Medulla oblongata (tissue), 1 donor: ENCODE measurements around the gene RFX1.
"Not testable (repeated sequence)": the region's sequence is repeated elsewhere in the genome, so short reads cannot be mapped to it uniquely, and the experiment has no call there.

ENCODE experiments used
- DNase-seq: peaks from one replicate; pipeline ENCODE4 v3.0.0-alpha.2; 2015; ENCODE audit errors: extremely low spot score

Gene RFX1

GRCh38 chr19:14006085-14006765, at the start of gene RFX1:
RFX1 (minus strand) TSS chr19:14006320; CDS start chr19:13993843, 12,477 bp downstream.
- DNase-seq = peak; percentile 100

GRCh38 chr19:14055396-14055795, 49.3 kb upstream of the RFX1 start:
- DNase-seq = no peak

GRCh38 chr19:14054721-14055120, 48.6 kb upstream of the RFX1 start:
- no peak for DNase-seq

GRCh38 chr19:14054099-14054498, 48.0 kb upstream of the RFX1 start:
- no peak for DNase-seq

GRCh38 chr19:14053500-14053899, 47.4 kb upstream of the RFX1 start:
- DNase-seq = no peak

- no peak for DNase-seq
Measured at GRCh38 chr19:14053032-14053431, 46.9 kb upstream of the RFX1 start.

GRCh38 chr19:14052470-14052869, 46.4 kb upstream of the RFX1 start:
- no peak for DNase-seq

GRCh38 chr19:14051980-14052379, 45.9 kb upstream of the RFX1 start:
- DNase-seq = no peak

- not testable (repeated sequence) for DNase-seq
Measured at GRCh38 chr19:14050961-14051360, 44.8 kb upstream of the RFX1 start.

GRCh38 chr19:14050512-14050911, 44.4 kb upstream of the RFX1 start:
- no peak for DNase-seq

- DNase-seq = no peak
Measured at GRCh38 chr19:14048443-14049153, 42.5 kb upstream of the RFX1 start.

GRCh38 chr19:14047866-14048265, 41.7 kb upstream of the RFX1 start:
- not testable (repeated sequence) for DNase-seq

- peak; percentile 70 for DNase-seq
Measured at GRCh38 chr19:14042659-14043608, 36.8 kb upstream of the RFX1 start.

- DNase-seq = no peak
Measured at GRCh38 chr19:14039181-14039580, 33.1 kb upstream of the RFX1 start.

GRCh38 chr19:14035706-14036105, 29.6 kb upstream of the RFX1 start:
- no peak for DNase-seq

GRCh38 chr19:14035159-14035558, 29.0 kb upstream of the RFX1 start:
- DNase-seq = not testable (repeated sequence)

GRCh38 chr19:14033946-14034345, 27.8 kb upstream of the RFX1 start:
- no peak for DNase-seq

- DNase-seq = peak; percentile 37
Measured at GRCh38 chr19:14031719-14032480, 25.8 kb upstream of the RFX1 start, which contains the start of gene IL27RA. IL27RA (plus strand) TSS chr19:14031762; CDS start chr19:14031873, 111 bp downstream.

GRCh38 chr19:14030997-14031718, 25.0 kb upstream of the RFX1 start:
- no peak for DNase-seq

GRCh38 chr19:14028901-14029300, 22.8 kb upstream of the RFX1 start:
- no peak for DNase-seq
